HL-60 (cell line): ENCODE data around the gene LRRC61.

ENCODE experiments used
- DNase-seq, 2 experiments: peaks; one replicate each; pipeline ENCODE4 v3.0.0-alpha.2; 2010 to 2020; ENCODE audit warnings: low read depth in 1 of 2, low spot score in 1 of 2
- H3K27ac ChIP-seq: fragments of 250-450 bp; sonication (Bioruptor Pico); replicated peaks from 2 replicates; pipeline ENCODE4 v1.5.1; 2020; ENCODE audit warnings: mild to moderate bottlenecking, moderate library complexity
- H3K27me3 ChIP-seq: fragments of 250-450 bp; sonication (Bioruptor Pico); 2 replicates; pipeline ENCODE4 v1.5.1; 2021; ENCODE audit warnings: mild to moderate bottlenecking, moderate library complexity; ENCODE audit not compliant: insufficient read depth, poor library complexity, severe bottlenecking
- H3K4me3 ChIP-seq: replicated peaks from 2 replicates; pipeline ENCODE4 v1.5.1; 2011; ENCODE audit warnings: mild to moderate bottlenecking, control low read depth, low read length; ENCODE audit not compliant: insufficient read depth
- CTCF ChIP-seq: IDR thresholded peaks from one replicate; pipeline ENCODE4 v1.5.1; 2011; ENCODE audit warnings: low read length, control low read depth, inconsistent platforms; ENCODE audit not compliant: insufficient read depth
- GABPA ChIP-seq: IDR thresholded peaks from 2 replicates; pipeline ENCODE4 v1.6.1; 2012; ENCODE audit warnings: low read depth
- POLR2AphosphoS5 ChIP-seq: IDR thresholded peaks from 2 replicates; pipeline ENCODE4 v1.6.1; 2012; ENCODE audit warnings: low read depth
- REST ChIP-seq: IDR thresholded peaks from 2 replicates; pipeline ENCODE4 v1.6.1; 2012; ENCODE audit warnings: low read depth; ENCODE audit not compliant: insufficient replicate concordance
- SPI1 ChIP-seq: IDR thresholded peaks from 2 replicates; pipeline ENCODE4 v1.6.1; 2012; ENCODE audit warnings: low read depth, mild to moderate bottlenecking, borderline replicate concordance

LRRC61 gene

GRCh38 chr7:150340875-150341262, 17.7 kb downstream of the LRRC61 start:
- no peak overlapping the region for H3K4me3 ChIP-seq
- H3K27me3 ChIP-seq: peaks cover 7% of the 10 kb centered on the region

GRCh38 chr7:150341263-150342120, 18.3 kb downstream of the LRRC61 start, which contains the start of gene RARRES2:
RARRES2 (minus strand) TSS chr7:150341629; CDS start chr7:150340609, 1,020 bp downstream.
- no peak for DNase-seq
- no peak within 1 kb of the TSS for H3K27ac ChIP-seq
- TF ChIP-seq CTCF (no peak), REST (no peak), SPI1 (no peak), POLR2AphosphoS5 (no peak), GABPA (no peak)
- peaks cover 7% of the 10 kb centered on the region for H3K27me3 ChIP-seq
- no peak within 1 kb of the TSS for H3K4me3 ChIP-seq

More at GRCh38 chr7:150340875-150341262, 17.7 kb downstream of the LRRC61 start:
- H3K27ac ChIP-seq: no peak overlapping the region
- DNase-seq: no peak
- TF ChIP-seq CTCF: no peak
- no peak for TF ChIP-seq GABPA
- TF ChIP-seq REST: no peak
- no peak for TF ChIP-seq SPI1
- TF ChIP-seq POLR2AphosphoS5: no peak

- no peak overlapping the region for H3K27ac ChIP-seq
- no peak for DNase-seq
- no peak overlapping the region for H3K4me3 ChIP-seq
- H3K27me3 ChIP-seq: peaks cover 7% of the 10 kb centered on the region
- no peak for TF ChIP-seq POLR2AphosphoS5
- no peak for TF ChIP-seq SPI1
- no peak for TF ChIP-seq CTCF
- TF ChIP-seq GABPA: no peak
- no peak for TF ChIP-seq REST
These were observed 18.9 kb downstream of the LRRC61 start for GRCh38 chr7:150342121-150342408.
